HepG2 (cell line): ENCODE measurements around the gene IMPDH1. TPM values are rescaled to one million over a fixed set of nuclear protein-coding genes. Genes with fewer than 3 reads are reported as not detected.

Source experiments
- ATAC-seq: fragments of 200-7000 bp; cut with Tn5 transposase; 3 replicates; pipeline ENCODE4 v1.9.1; 2020; ENCODE audit warnings: mild to moderate bottlenecking, moderate library complexity
- BruUV-seq: library from RNA; stranded (reverse); fragments of 400-500 nt; replicated peaks from 2 replicates; lab custom pipeline; 2021; lab: Mats Ljungman, UMichigan
- CTCF ChIA-PET: fragments of 300-600 bp; formaldehyde crosslinking; extraction: SDS; loops from one replicate; lab custom pipeline; 2021; ENCODE audit warnings: low total read pairs, inconsistent platforms, low intra/inter-chr PET ratio; lab: Yijun Ruan, JAX
- POLR2A ChIA-PET: fragments of 350-600 bp; sonication (Branson Sonifier 250); formaldehyde crosslinking; loops from one replicate; lab custom pipeline; 2020; ENCODE audit warnings: antibody characterized with exemption, inconsistent platforms; lab: Yijun Ruan, JAX
- DNase-seq: peaks from one replicate; pipeline ENCODE4 v3.0.0-alpha.2; 2015; ENCODE audit warnings: low spot score
- FAIRE-seq: peaks from 3 replicates; lab custom pipeline; 2011; peaks lifted over from hg19 to GRCh38; lab: Jason Lieb, UNC
- H2AFZ ChIP-seq: one replicate; pipeline ENCODE4 v1.6.1; 2011; ENCODE audit warnings: low read length, inconsistent platforms
- H3K27ac ChIP-seq: fragments of 300-600 bp; 3 replicates; pipeline ENCODE4 v1.8.0; 2011; ENCODE audit warnings: mixed run types, mild to moderate bottlenecking, mixed read lengths, low read length, inconsistent platforms; ENCODE audit not compliant: insufficient read depth; ENCODE audit errors: extremely low read length
- H3K27me3 ChIP-seq, 2 experiments: fragments of 200-600 bp in 1 of 2; 2 replicates in 1 of 2; 3 replicates in 1 of 2; pipeline versions ENCODE4 v1.6.0 to v1.8.0; 2011; ENCODE audit warnings: low read length in 2 of 2, mild to moderate bottlenecking in 2 of 2, moderate library complexity in 2 of 2, inconsistent platforms in 1 of 2; ENCODE audit not compliant: insufficient read depth in 2 of 2, control insufficient read depth in 1 of 2
- H3K36me3 ChIP-seq, 2 experiments: fragments of 200-600 bp in 1 of 2; replicated peaks in 1 of 2; 2 replicates in 1 of 2; 3 replicates in 1 of 2; pipeline versions ENCODE4 v1.5.1 to v1.8.0; 2011; ENCODE audit warnings: low read length in 2 of 2, inconsistent platforms in 1 of 2; ENCODE audit not compliant: insufficient read depth in 2 of 2, control insufficient read depth in 1 of 2
- H3K4me1 ChIP-seq: 2 replicates; pipeline ENCODE4 v1.5.1; 2012; ENCODE audit warnings: low read length, inconsistent platforms; ENCODE audit not compliant: insufficient read depth
- H3K4me2 ChIP-seq: 2 replicates; pipeline ENCODE4 v1.6.0; 2011; ENCODE audit warnings: low read depth, low read length, inconsistent platforms
- H3K4me3 ChIP-seq, 3 experiments: fragments of 200-600 bp in 1 of 3; sonication (generic), shearing (Covaris generic) in 1 of 3; replicated peaks in 1 of 3; 2 replicates each; pipeline ENCODE4 v1.5.1; 2011 to 2016; ENCODE audit warnings: low read length in 3 of 3, inconsistent platforms in 2 of 3, low read depth in 2 of 3, mild to moderate bottlenecking in 2 of 3, control low read depth in 1 of 3, mixed read lengths in 1 of 3; ENCODE audit not compliant: insufficient read depth in 1 of 3
- H3K79me2 ChIP-seq: one replicate; pipeline ENCODE4 v1.6.1; 2011; ENCODE audit warnings: low read length, inconsistent platforms; ENCODE audit not compliant: insufficient read depth
- H3K9ac ChIP-seq: 2 replicates; pipeline ENCODE4 v1.6.0; 2011; ENCODE audit warnings: mild to moderate bottlenecking, low read depth, low read length, inconsistent platforms; ENCODE audit not compliant: insufficient read depth
- H3K9me3 ChIP-seq: 2 replicates; pipeline ENCODE4 v1.5.1; 2012; ENCODE audit warnings: mild to moderate bottlenecking, low read length
- H4K20me1 ChIP-seq: 2 replicates; pipeline ENCODE4 v1.6.0; 2011; ENCODE audit warnings: inconsistent platforms, mild to moderate bottlenecking, low read length, moderate library complexity; ENCODE audit not compliant: insufficient read depth
- ARID4A ChIP-seq: sonication (generic); formaldehyde crosslinking; IDR thresholded peaks from 2 replicates; pipeline ENCODE4 v1.5.0; 2020; ENCODE audit warnings: mild to moderate bottlenecking, missing genetic modification reagents, borderline replicate concordance
- EED ChIP-seq: sonication (generic); formaldehyde crosslinking; IDR thresholded peaks from 2 replicates; pipeline ENCODE4 v1.5.0; 2020; ENCODE audit warnings: mild to moderate bottlenecking, missing genetic modification reagents
- ELF4 ChIP-seq: sonication (generic); formaldehyde crosslinking; IDR thresholded peaks from 2 replicates; pipeline ENCODE4 v1.5.0; 2020; ENCODE audit warnings: missing genetic modification reagents, mild to moderate bottlenecking, moderate library complexity, borderline replicate concordance
- HCFC1 ChIP-seq: fragments of 150-350 bp; IDR thresholded peaks from 2 replicates; pipeline ENCODE4 v1.6.1; 2014; ENCODE audit warnings: low read depth, low read length
- KMT2A ChIP-seq: sonication (generic); formaldehyde crosslinking; IDR thresholded peaks from 2 replicates; pipeline ENCODE4 v1.4.0; 2020; ENCODE audit warnings: missing genetic modification reagents
- MYNN ChIP-seq: sonication (generic); formaldehyde crosslinking; IDR thresholded peaks from 2 replicates; pipeline ENCODE4 v1.4.0; 2020; ENCODE audit warnings: mild to moderate bottlenecking, low read depth, missing genetic modification reagents
- NFYB ChIP-seq: sonication (generic); formaldehyde crosslinking; IDR thresholded peaks from 2 replicates; pipeline ENCODE4 v1.4.0; 2020; ENCODE audit warnings: missing genetic modification reagents
- PAWR ChIP-seq: sonication (generic); formaldehyde crosslinking; IDR thresholded peaks from 2 replicates; pipeline ENCODE4 v1.4.0; 2020; ENCODE audit warnings: missing genetic modification reagents, mild to moderate bottlenecking, borderline replicate concordance
- SRF ChIP-seq: IDR thresholded peaks from 2 replicates; pipeline ENCODE4 v1.6.1; 2011; ENCODE audit warnings: mild to moderate bottlenecking, low read depth, low read length, moderate library complexity
- THRA ChIP-seq: sonication (generic); formaldehyde crosslinking; IDR thresholded peaks from 2 replicates; pipeline ENCODE4 v1.4.0; 2020; ENCODE audit warnings: missing genetic modification reagents, borderline replicate concordance
- TP53 ChIP-seq: sonication (generic); formaldehyde crosslinking; conservative IDR thresholded peaks from 2 replicates; pipeline ENCODE4 v1.4.0; 2020; ENCODE audit warnings: missing genetic modification reagents
- ZNF143 ChIP-seq: sonication (generic); formaldehyde crosslinking; IDR thresholded peaks from 2 replicates; pipeline ENCODE4 v1.4.0; 2020; ENCODE audit warnings: missing genetic modification reagents
- ZNF644 ChIP-seq: IDR thresholded peaks from 2 replicates; pipeline ENCODE4 v1.6.1; 2016; ENCODE audit warnings: low read depth
- ZNF709 ChIP-seq: sonication (generic); formaldehyde crosslinking; IDR thresholded peaks from 2 replicates; pipeline ENCODE4 v1.5.0; 2020; ENCODE audit warnings: mild to moderate bottlenecking, missing genetic modification reagents
- ZNF780A ChIP-seq: sonication (generic); formaldehyde crosslinking; IDR thresholded peaks from 2 replicates; pipeline ENCODE4 v1.8.0; 2022; ENCODE audit warnings: mild to moderate bottlenecking, missing genetic modification reagents, moderate library complexity
- ZSCAN5A ChIP-seq: sonication (generic); formaldehyde crosslinking; IDR thresholded peaks from 2 replicates; pipeline ENCODE4 v1.8.0; 2022; ENCODE audit warnings: mild to moderate bottlenecking, missing genetic modification reagents, borderline replicate concordance
- WGBS: methylation state at CpG from one replicate; pipeline ENCODE4 v1.1.6; 2017; ENCODE audit warnings: low lambda C conversion rate; 5-methylcytosine and 5-hydroxymethylcytosine counted together
- in situ Hi-C: cut with HindIII; loops from 2 replicates; pipeline ENCODE4 v1.10.0; 2017; ENCODE audit warnings: low pct_unique_long_range_greater_than_20kb; ENCODE audit not compliant: extremely low pct_ligation_motif_present
- intact Hi-C: fragments of 100-400 bp; cut with micrococcal nuclease; formaldehyde crosslinking; loops from one replicate; pipeline ENCODE4 v1.10.0; 2022; ENCODE audit not compliant: unreplicated experiment
- polyA plus RNA-seq, 8 experiments: library from polyadenylated mRNA; depleted of rRNA in 3 of 8; stranded (reverse) in 7 of 8; unstranded in 1 of 8; fragments of >200 nt; fragmentation: Illumina TruSeq in 4 of 8; extraction: Trizol in 4 of 8; gene quantifications; 2 replicates each; pipeline versions ENCODE4 v1.2.1 to v1.2.3, GENCODE V29; 2011 to 2016; ENCODE audit warnings: low read depth in 4 of 8, missing spikeins in 1 of 8, mixed read lengths in 1 of 8; ENCODE audit not compliant: insufficient read depth in 1 of 8
- total RNA-seq, 5 experiments: library from RNA; depleted of rRNA; stranded (reverse); fragments of >200 nt; fragmentation: Illumina TruSeq; extraction: Trizol; gene quantifications; 2 replicates each; pipeline ENCODE4 v1.2.3, GENCODE V29; 2016; ENCODE audit warnings: low read depth in 1 of 5

Gene IMPDH1
- total and polyA plus RNA-seq, 2 of the 13 experiments (the other 11 are each of a cell fraction or from before 2014, with no cell fraction given) = 22.8 to 34.0 TPM

- no TSS peak for BruUV-seq
- peak within 1 kb of the TSS; percentile 79 for H3K9ac ChIP-seq
- POLR2A ChIA-PET = interaction anchor here (0.6 to 1.1 kb wide), 7 partner anchors 32 to 338 kb away, joined by 3 to 4 read pairs (median 3); no protein-coding TSS in a partner anchor
- intact Hi-C loops (no loop called here), in situ Hi-C loops (no loop called here)
- peaks cover 19% of the 10 kb centered on the region for H3K4me1 ChIP-seq
- WGBS = 23% methylated on average over 33 of the region's 49 CpGs
- DNase-seq (peak; percentile 88), ATAC-seq (peak; percentile 94), FAIRE-seq (peak; percentile 83)
- no peaks in the 10 kb centered on the region for H3K27me3 ChIP-seq
- no peaks in the 10 kb centered on the region for H3K9me3 ChIP-seq
- H3K4me3 ChIP-seq = peak within 1 kb of the TSS; percentile 76 to 82 (median 79)
- peaks cover 3 to 10% of the 10 kb centered on the region in 2 experiments; a peak in 4 of 5 replicates for H3K36me3 ChIP-seq
- peak within 1 kb of the TSS; percentile 80 for H3K4me2 ChIP-seq
- H2AFZ ChIP-seq = peak within 1 kb of the TSS; percentile 98
- peaks cover 30% of the 10 kb centered on the region for H3K79me2 ChIP-seq
- peaks cover 2% of the 10 kb centered on the region; the same call in 1 of the 2 replicates for H4K20me1 ChIP-seq
- CTCF ChIA-PET = no interaction called here
- peak within 1 kb of the TSS; percentile 75 for H3K27ac ChIP-seq
- TF ChIP-seq PAWR = 0 out of 2 replicates have a peak, but pooled peaks have one; percentile 95
- peak; percentile 96 for TF ChIP-seq ZNF709 (CRISPR knock-in tag)
- TF ChIP-seq ZNF644 (CRISPR knock-in tag) = no peak
- peak; percentile 98 for TF ChIP-seq ZNF780A (CRISPR knock-in tag)
- peak; percentile 69 for TF ChIP-seq HCFC1
- peak; percentile 97 for TF ChIP-seq MYNN (CRISPR knock-in tag)
- TF ChIP-seq ELF4 = peak; percentile 89; the same call in 1 of the 2 replicates
- peak; percentile 99 for TF ChIP-seq ZSCAN5A (CRISPR knock-in tag)
- TF ChIP-seq EED = peak; percentile 100
- TF ChIP-seq SRF = 0 out of 2 replicates have a peak, but pooled peaks have one; percentile 72
- peak; percentile 50; the same call in 1 of the 2 replicates for TF ChIP-seq TP53
- peak; percentile 91 for TF ChIP-seq THRA
- TF ChIP-seq ARID4A = peak; percentile 97
- peak; percentile 74 for TF ChIP-seq NFYB (CRISPR knock-in tag)
- TF ChIP-seq KMT2A (CRISPR knock-in tag) = peak; percentile 99
- TF ChIP-seq ZNF143 (CRISPR knock-in tag) = peak; percentile 55; the same call in 1 of the 2 replicates
These were observed 66.0 kb downstream of the IMPDH1 start, which contains the start of gene RBM28 for GRCh38 chr7:128343554-128344430. Gene RBM28, minus strand, starts transcription at chr7:128343908. Its CDS starts 115 bp downstream, at chr7:128343793.
